HuH-7.5 (cell line): ENCODE measurements around the gene FOXL3.

ENCODE experiments used
- DNase-seq: peaks from one replicate; pipeline ENCODE4 v3.0.0; 2011; ENCODE audit warnings: low spot score

The FOXL3 gene

GRCh38 chr7:338295-339061 is 48.5 kb downstream of the FOXL3 start:
- no peak for DNase-seq

- no peak for DNase-seq
Measured at GRCh38 chr7:339062-339342, 49.0 kb downstream of the FOXL3 start.

GRCh38 chr7:339696-340095 is 49.7 kb downstream of the FOXL3 start:
- DNase-seq = no peak

- DNase-seq = no peak
Measured at GRCh38 chr7:340200-340937, 50.4 kb downstream of the FOXL3 start.
